AG04450 (cell line): ENCODE data around the gene KRT33A. TPM values are rescaled to one million over a fixed set of nuclear protein-coding genes. Genes with fewer than 3 reads are reported as not detected.

Source experiments
- CTCF ChIA-PET: fragments of 300-600, 350-600 bp; formaldehyde crosslinking; extraction: SDS; loops from one replicate; lab custom pipeline; 2022; ENCODE audit warnings: antibody characterized with exemption, inconsistent platforms; lab: Charles Lee
- POLR2A ChIA-PET: fragments of 350-600 bp; formaldehyde crosslinking; extraction: SDS; loops from one replicate; lab custom pipeline; 2021; ENCODE audit warnings: antibody characterized with exemption, inconsistent platforms; lab: Yijun Ruan, JAX
- DNase-seq: peaks from one replicate; pipeline ENCODE4 v3.0.0-alpha.2; 2011; ENCODE audit warnings: low read depth, low spot score
- H3K27ac ChIP-seq: one replicate; pipeline ENCODE4 v1.5.1; 2012; ENCODE audit warnings: low read depth, low read length, control low read depth
- H3K27me3 ChIP-seq: one replicate; pipeline ENCODE4 v1.6.0; 2012; ENCODE audit warnings: low read length; ENCODE audit not compliant: control insufficient read depth, insufficient read depth
- H3K4me3 ChIP-seq: 2 replicates; pipeline ENCODE4 v1.5.1; 2011; ENCODE audit warnings: mild to moderate bottlenecking, low read depth, low read length, control low read depth
- H3K9me3 ChIP-seq: 2 replicates; pipeline ENCODE4 v1.5.1; 2012; ENCODE audit warnings: low read length; ENCODE audit not compliant: control insufficient read depth, insufficient read depth
- CTCF ChIP-seq: IDR thresholded peaks from 2 replicates; pipeline ENCODE4 v1.5.1; 2011; ENCODE audit warnings: low read depth, low read length, control low read depth, inconsistent platforms
- polyA plus RNA-seq: library from polyadenylated mRNA; depleted of rRNA; stranded (reverse); fragments of >200 nt; gene quantifications from 2 replicates; pipeline ENCODE4 v1.2.3, GENCODE V29; 2011

The KRT33A gene
- polyA plus RNA-seq, 1 experiment = not detected

GRCh38 chr17:41377546-41377945 lies 26.9 kb upstream of the KRT33A start:
- H3K27ac ChIP-seq = no peak overlapping the region
- no peak for TF ChIP-seq CTCF
- peaks cover 3% of the 10 kb centered on the region; the same call in 1 of the 2 replicates for H3K9me3 ChIP-seq
- no peak for DNase-seq
- no peaks in the 10 kb centered on the region for H3K27me3 ChIP-seq
- no peak overlapping the region for H3K4me3 ChIP-seq
- ChIA-PET CTCF (no interaction called here), POLR2A (no interaction called here)

- Histone ChIP-seq H3K27me3 (no peaks in the 10 kb centered on the region), H3K4me3 (no peak within 1 kb of the TSS), H3K27ac (no peak within 1 kb of the TSS), H3K9me3 (no peaks in the 10 kb centered on the region; the same call in 1 of the 2 replicates)
- no peak for DNase-seq
- CTCF ChIA-PET = no interaction called here
- POLR2A ChIA-PET = no interaction called here
- no peak for TF ChIP-seq CTCF
Observed at GRCh38 chr17:41369713-41370112, 19.1 kb upstream of the KRT33A start, which contains the start of gene KRT33B. Gene KRT33B, minus strand, starts transcription at chr17:41369813. Its CDS starts 63 bp downstream, at chr17:41369750.

GRCh38 chr17:41369023-41369422 lies 18.4 kb upstream of the KRT33A start:
- ChIA-PET POLR2A (interaction anchor here (0.7 kb wide), 1 partner anchor 138 kb away, joined by 3 read pairs; no protein-coding TSS in a partner anchor), CTCF (interaction anchor here (0.7 to 2.0 kb wide), 3 partner anchors 47 to 180 kb away, joined by 3 to 5 read pairs (median 5); no protein-coding TSS in a partner anchor)
- Histone ChIP-seq H3K27me3 (no peaks in the 10 kb centered on the region), H3K4me3 (no peak overlapping the region), H3K9me3 (no peaks in the 10 kb centered on the region; the same call in 1 of the 2 replicates), H3K27ac (no peak overlapping the region)
- no peak for TF ChIP-seq CTCF
- no peak for DNase-seq

- H3K27ac ChIP-seq = no peak overlapping the region
- no peak for DNase-seq
- TF ChIP-seq CTCF = no peak
- H3K4me3 ChIP-seq = no peak overlapping the region
- H3K9me3 ChIP-seq = no peaks in the 10 kb centered on the region; the same call in 1 of the 2 replicates
- ChIA-PET POLR2A (no interaction called here), CTCF (interaction anchor here (0.9 to 2.0 kb wide), 5 partner anchors 38 to 510 kb away, joined by 3 to 5 read pairs (median 4); no protein-coding TSS in a partner anchor)
- H3K27me3 ChIP-seq = no peaks in the 10 kb centered on the region
Observed at GRCh38 chr17:41367426-41368075, 16.9 kb upstream of the KRT33A start.

- no peak for TF ChIP-seq CTCF
- no peak overlapping the region for H3K4me3 ChIP-seq
- H3K27ac ChIP-seq = no peak overlapping the region
- POLR2A ChIA-PET = no interaction called here
- H3K9me3 ChIP-seq = no peaks in the 10 kb centered on the region; the same call in 1 of the 2 replicates
- H3K27me3 ChIP-seq = no peaks in the 10 kb centered on the region
- CTCF ChIA-PET = no interaction called here
- DNase-seq = no peak
Observed at GRCh38 chr17:41366070-41366469, 15.4 kb upstream of the KRT33A start.
